Left lobe of liver (tissue), 2 donors: ENCODE results near the gene CWF19L2. TPM values are rescaled to one million over a fixed set of nuclear protein-coding genes. Genes with fewer than 3 reads are reported as not detected.
"Not testable (repeated sequence)": the region's sequence is repeated elsewhere in the genome, so short reads cannot be mapped to it uniquely, and the experiment has no call there.

ENCODE experiments used
- ATAC-seq: fragments of 200-7000 bp; cut with Tn5 transposase; one replicate; pipeline ENCODE4 v1.9.1; 2020; ENCODE audit warnings: mild to moderate bottlenecking, moderate library complexity
- DNase-seq: peaks from one replicate; pipeline ENCODE4 v3.0.0-alpha.2; 2020; ENCODE audit warnings: low spot score
- total RNA-seq: library from RNA; stranded (reverse); gene quantifications from one replicate; pipeline ENCODE4 v1.2.1, GENCODE V29; 2021
- donor health status: DM: no; HTN: no; CAD: no; lungs with moderate emphysema.
- donor health status: DM: no; HTN: yes; CAD: no.

Gene CWF19L2
- 4.4 TPM for total RNA-seq

- peak; percentile 90 for DNase-seq
- peak; percentile 100 for ATAC-seq
Observed at GRCh38 chr11:107457558-107458271, at the start of gene CWF19L2. Gene CWF19L2 (minus strand): TSS chr11:107457825. CDS start chr11:107457816, 9 bp downstream.

GRCh38 chr11:107505647-107506225 is 48.1 kb upstream of the CWF19L2 start:
- no peak for DNase-seq

GRCh38 chr11:107504981-107505380 is 47.4 kb upstream of the CWF19L2 start:
- no peak for DNase-seq

More at GRCh38 chr11:107505647-107506225, 48.1 kb upstream of the CWF19L2 start:
- no peak for ATAC-seq

GRCh38 chr11:107501713-107502112 is 44.1 kb upstream of the CWF19L2 start:
- peak; percentile 71 for ATAC-seq
- no peak for DNase-seq

More at GRCh38 chr11:107504981-107505380, 47.4 kb upstream of the CWF19L2 start:
- ATAC-seq: no peak

GRCh38 chr11:107497371-107497770 is 39.7 kb upstream of the CWF19L2 start:
- ATAC-seq, DNase-seq: not testable (repeated sequence)

- DNase-seq (no peak), ATAC-seq (peak; percentile 30)
Observed at GRCh38 chr11:107496011-107496410, 38.4 kb upstream of the CWF19L2 start.

GRCh38 chr11:107494055-107494454 is 36.4 kb upstream of the CWF19L2 start:
- DNase-seq (no peak), ATAC-seq (no peak)

GRCh38 chr11:107493117-107493516 is 35.5 kb upstream of the CWF19L2 start:
- ATAC-seq (no peak), DNase-seq (no peak)

- ATAC-seq (no peak), DNase-seq (no peak)
Observed at GRCh38 chr11:107490836-107491235, 33.2 kb upstream of the CWF19L2 start.

- DNase-seq: no peak
- ATAC-seq: no peak
Observed at GRCh38 chr11:107482234-107482633, 24.6 kb upstream of the CWF19L2 start.

- DNase-seq (no peak), ATAC-seq (no peak)
Observed at GRCh38 chr11:107478922-107479321, 21.3 kb upstream of the CWF19L2 start.

GRCh38 chr11:107477820-107478219 is 20.2 kb upstream of the CWF19L2 start:
- DNase-seq (no peak), ATAC-seq (no peak)

GRCh38 chr11:107473792-107474191 is 16.2 kb upstream of the CWF19L2 start:
- DNase-seq: no peak
- no peak for ATAC-seq

GRCh38 chr11:107472966-107473365 is 15.3 kb upstream of the CWF19L2 start:
- ATAC-seq: no peak

GRCh38 chr11:107468596-107468995 is 11.0 kb upstream of the CWF19L2 start:
- no peak for DNase-seq
- ATAC-seq: no peak

More at GRCh38 chr11:107472966-107473365, 15.3 kb upstream of the CWF19L2 start:
- DNase-seq: no peak

- DNase-seq (no peak), ATAC-seq (no peak)
Observed at GRCh38 chr11:107467696-107468095, 10.1 kb upstream of the CWF19L2 start.

- DNase-seq, ATAC-seq: not testable (repeated sequence)
Observed at GRCh38 chr11:107466275-107466866, 8.7 kb upstream of the CWF19L2 start.

GRCh38 chr11:107457205-107457557 is 444 bp downstream of the CWF19L2 start:
- ATAC-seq (peak; percentile 29), DNase-seq (no peak)

- no peak for ATAC-seq
- no peak for DNase-seq
Observed at GRCh38 chr11:107453594-107454286, 3.9 kb downstream of the CWF19L2 start.

GRCh38 chr11:107446822-107447431 is 10.7 kb downstream of the CWF19L2 start:
- no peak for ATAC-seq
- DNase-seq: no peak

GRCh38 chr11:107442715-107443215 is 14.9 kb downstream of the CWF19L2 start:
- ATAC-seq: no peak
- no peak for DNase-seq
